K562 (cell line): ENCODE data around the gene ZMYM4. TPM values are rescaled to one million over a fixed set of nuclear protein-coding genes. Genes with fewer than 3 reads are reported as not detected.

Experiments
- ATAC-seq: fragments of 200-7000 bp; cut with Tn5 transposase; 3 replicates; pipeline ENCODE4 v1.9.1; 2020; ENCODE audit warnings: moderate library complexity
- BruUV-seq: library from RNA; stranded (reverse); fragments of 400-500 nt; replicated peaks from 2 replicates; lab custom pipeline; 2021; lab: Mats Ljungman, UMichigan
- CTCF ChIA-PET: fragments of 300-600 bp; formaldehyde crosslinking; extraction: SDS; loops from one replicate; lab custom pipeline; 2021; ENCODE audit warnings: low intra/inter-chr PET ratio; lab: Yijun Ruan, JAX
- POLR2A ChIA-PET: fragments of 300-600, 350-650 bp; sonication (Branson Sonifier 250); formaldehyde crosslinking; extraction: SDS; loops from one replicate; lab custom pipeline; 2021; ENCODE audit warnings: antibody characterized with exemption, inconsistent platforms; lab: Yijun Ruan, JAX
- DNase-seq, 4 experiments: peaks; one replicate each; pipeline versions ENCODE4 v3.0.0 to v3.0.0-alpha.2; 2011 to 2018; ENCODE audit warnings: low spot score in 3 of 4, mixed read lengths in 3 of 4; ENCODE audit errors: extremely low read depth in 1 of 4
- FAIRE-seq: peaks from 2 replicates; lab custom pipeline; 2011; peaks lifted over from hg19 to GRCh38; lab: Jason Lieb, UNC
- H2AFZ ChIP-seq: 2 replicates; pipeline ENCODE4 v1.6.0; 2011; ENCODE audit warnings: low read depth, low read length, control low read depth, inconsistent platforms
- H3K27ac ChIP-seq: fragments of 200-600 bp; 3 replicates; pipeline ENCODE4 v1.8.0; 2011; ENCODE audit warnings: low read depth, mild to moderate bottlenecking, control low read depth, inconsistent platforms, low read length, moderate library complexity, mixed read lengths; ENCODE audit errors: extremely low read depth
- H3K27me3 ChIP-seq, 2 experiments: fragments of 300-600 bp in 1 of 2; 2 replicates in 1 of 2; 3 replicates in 1 of 2; pipeline versions ENCODE4 v1.6.0 to v1.8.0; 2011; ENCODE audit warnings: inconsistent platforms in 2 of 2, low read length in 2 of 2, mild to moderate bottlenecking in 1 of 2, mixed read lengths in 1 of 2, moderate library complexity in 1 of 2; ENCODE audit not compliant: control insufficient read depth in 2 of 2, insufficient read depth in 2 of 2
- H3K36me3 ChIP-seq: fragments of 300-600 bp; 3 replicates; pipeline ENCODE4 v1.8.0; 2011; ENCODE audit warnings: mild to moderate bottlenecking, low read length, inconsistent platforms; ENCODE audit not compliant: control insufficient read depth, insufficient read depth
- H3K4me1 ChIP-seq, 2 experiments: fragments of 200-600 bp in 1 of 2; replicated peaks in 1 of 2; 2 replicates in 1 of 2; 3 replicates in 1 of 2; pipeline versions ENCODE4 v1.5.1 to v1.8.0; 2011; ENCODE audit warnings: inconsistent platforms in 2 of 2, low read length in 2 of 2, mild to moderate bottlenecking in 1 of 2, mixed read lengths in 1 of 2, moderate library complexity in 1 of 2; ENCODE audit not compliant: control insufficient read depth in 2 of 2, insufficient read depth in 2 of 2
- H3K4me2 ChIP-seq: 2 replicates; pipeline ENCODE4 v1.6.1; 2011; ENCODE audit warnings: low read length, control low read depth, inconsistent platforms, mixed read lengths; ENCODE audit not compliant: insufficient read depth
- H3K4me3 ChIP-seq: fragments of 200-600 bp; sonication (generic), shearing (Covaris generic); 2 replicates; pipeline ENCODE4 v1.5.1; 2016; ENCODE audit warnings: control low read depth, inconsistent platforms
- H3K79me2 ChIP-seq: fragments of 200-600 bp; 3 replicates; pipeline ENCODE4 v1.8.0; 2011; ENCODE audit warnings: low read length, inconsistent platforms; ENCODE audit not compliant: control insufficient read depth, insufficient read depth
- H3K9ac ChIP-seq, 2 experiments: 2 replicates each; pipeline versions ENCODE4 v1.6.0 to v1.6.1; 2011; ENCODE audit warnings: low read depth in 2 of 2, low read length in 2 of 2, control low read depth in 1 of 2, inconsistent platforms in 1 of 2, mild to moderate bottlenecking in 1 of 2, mixed read lengths in 1 of 2; ENCODE audit not compliant: insufficient read depth in 1 of 2
- H3K9me1 ChIP-seq: one replicate; pipeline ENCODE4 v1.6.0; 2011; ENCODE audit warnings: inconsistent platforms, mild to moderate bottlenecking, low read length, moderate library complexity; ENCODE audit not compliant: control insufficient read depth, insufficient read depth
- H3K9me3 ChIP-seq: replicated peaks from 2 replicates; pipeline ENCODE4 v1.5.1; 2011; ENCODE audit warnings: low read depth, low read length, inconsistent platforms; ENCODE audit not compliant: control insufficient read depth, insufficient read depth
- H4K20me1 ChIP-seq: replicated peaks from 2 replicates; pipeline ENCODE4 v1.6.1; 2011; ENCODE audit warnings: low read length, inconsistent platforms, mixed read lengths; ENCODE audit not compliant: control insufficient read depth, insufficient read depth
- GABPB1 ChIP-seq: sonication (generic); formaldehyde crosslinking; IDR thresholded peaks from 2 replicates; pipeline ENCODE4 v1.8.0; 2022; ENCODE audit warnings: mild to moderate bottlenecking, missing genetic modification reagents
- MCM3 ChIP-seq: fragments of 450-650 bp; IDR thresholded peaks from 2 replicates; pipeline ENCODE4 v1.6.1; 2016
- NONO ChIP-seq, 2 experiments: fragments of 200-400 bp in 1 of 2; fragments of 450-650 bp in 1 of 2; formaldehyde crosslinking in 1 of 2; IDR thresholded peaks; 2 replicates each; pipeline ENCODE4 v1.6.1; 2017; ENCODE audit warnings: low read depth in 2 of 2, mild to moderate bottlenecking in 2 of 2, moderate library complexity in 2 of 2, low read length in 1 of 2
- NR3C1 ChIP-seq: sonication (generic); formaldehyde crosslinking; IDR thresholded peaks from 2 replicates; pipeline ENCODE4 v1.8.1; 2022; ENCODE audit warnings: missing genetic modification reagents
- SMARCE1 ChIP-seq: fragments of 450-650 bp; IDR thresholded peaks from 2 replicates; pipeline ENCODE4 v1.7.1; 2016; ENCODE audit warnings: mild to moderate bottlenecking
- U2AF1 ChIP-seq: fragments of 200-400 bp; formaldehyde crosslinking; optimal IDR thresholded peaks from 2 replicates; pipeline ENCODE3; 2017; ENCODE audit warnings: mild to moderate bottlenecking, low read depth, low read length, moderate library complexity
- ZNF561 ChIP-seq: fragments of 450-650 bp; formaldehyde crosslinking; conservative IDR thresholded peaks from 2 replicates; pipeline ENCODE4 v1.4.0; 2020; ENCODE audit warnings: mild to moderate bottlenecking, moderate library complexity
- WGBS: fragments of 100-300 bp; shearing (Covaris generic); methylation state at CpG from one replicate; pipeline ENCODE4 v1.1.6; 2016; ENCODE audit warnings: low coverage, mixed read lengths; ENCODE audit not compliant: insufficient coverage; ENCODE audit errors: missing lambda C conversion rate; 5-methylcytosine and 5-hydroxymethylcytosine counted together
- in situ Hi-C: fragments of 300-500 bp; cut with MboI; formaldehyde crosslinking; loops from 4 replicates; pipeline ENCODE4 v1.15.0; 2018; ENCODE audit warnings: inconsistent platforms, mixed read lengths
- intact Hi-C: fragments of 100-400 bp; cut with micrococcal nuclease; formaldehyde crosslinking; loops from 2 replicates; pipeline ENCODE4 v1.14.2; 2022
- polyA plus RNA-seq, 8 experiments: library from polyadenylated mRNA; depleted of rRNA in 4 of 8; stranded (reverse) in 5 of 8; unstranded in 3 of 8; fragments of >200 nt; fragmentation: Nextera tagmentation in 2 of 8; fragmentation: Illumina TruSeq in 1 of 8; extraction: Ambion mirVana in 2 of 8; extraction: Trizol in 1 of 8; gene quantifications; 2 replicates each; pipeline versions ENCODE4 v1.2.1 to v1.2.3, GENCODE V29; 2011 to 2014; ENCODE audit warnings: inconsistent platforms in 1 of 8, missing spikeins in 1 of 8
- total RNA-seq, 7 experiments: library from RNA; depleted of rRNA in 6 of 7; stranded (reverse); fragments of >200 nt in 6 of 7; fragmentation: Illumina TruSeq in 2 of 7; extraction: Trizol in 2 of 7; gene quantifications; 2 replicates each; pipeline versions ENCODE4 v1.2.1 to v1.2.3, GENCODE V29; 2011 to 2021; ENCODE audit warnings: low replicate concordance in 1 of 7
- TF ChIP-seq, protein P1 (sequence below): fragments of 450-650 bp; IDR thresholded peaks from 2 replicates; pipeline ENCODE4 v1.7.0; 2016; ENCODE audit warnings: borderline replicate concordance
- TF ChIP-seq, protein P2 (sequence below), 2 experiments: fragments of 450-650 bp; IDR thresholded peaks; 2 replicates each; pipeline ENCODE4 v1.6.1; 2018; ENCODE audit warnings: mild to moderate bottlenecking in 2 of 2, low read depth in 1 of 2; ENCODE audit not compliant: partially characterized antibody in 2 of 2
- TF ChIP-seq, protein P3 (sequence below): IDR thresholded peaks from 2 replicates; pipeline ENCODE4 v1.6.1; 2016; ENCODE audit warnings: missing genetic modification characterization, missing compliant biosample characterization

Gene ZMYM4
- total and polyA plus RNA-seq, 9 of the 15 experiments (the other 6 are each of a cell fraction or from before 2014, with no cell fraction given), result 15.2 to 77.2 (median 63.3) TPM

DNA sequence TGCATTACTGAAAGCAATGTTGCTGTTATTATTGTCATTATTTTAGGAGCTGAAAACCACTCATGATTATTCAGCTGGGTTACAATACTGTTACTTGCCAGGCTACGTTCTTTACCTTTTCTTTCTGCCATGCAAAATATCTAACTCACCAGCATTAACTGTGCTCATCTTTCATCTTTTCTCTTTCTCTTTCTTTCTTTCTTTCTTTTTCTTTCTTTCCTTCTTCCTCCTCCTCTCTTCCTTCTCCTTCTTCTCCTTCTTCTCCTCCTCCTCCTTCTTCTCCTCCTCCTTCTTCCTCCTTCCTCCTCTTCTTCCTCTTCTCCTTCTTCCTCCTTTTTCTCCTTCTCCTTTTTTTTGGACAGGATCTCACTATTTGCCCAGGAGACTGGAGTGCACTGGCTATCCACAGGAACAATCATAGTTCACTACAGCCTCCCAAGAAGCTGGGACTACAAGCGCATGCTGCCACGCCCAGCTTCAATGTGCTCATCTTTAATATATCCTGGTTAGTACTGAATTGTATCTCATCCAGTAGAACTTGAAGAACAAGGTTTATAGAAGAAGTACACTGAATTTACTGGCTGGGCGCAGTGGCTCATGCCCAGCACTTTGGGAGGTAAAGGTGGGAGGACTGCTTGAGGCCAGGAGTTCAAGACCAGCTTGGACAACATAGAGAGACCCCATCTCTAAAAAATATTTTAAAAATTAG, 6.9 kb upstream of the ZMYM4 start:
- no peaks in the 10 kb centered on the region for H4K20me1 ChIP-seq
- no peaks in the 10 kb centered on the region for H3K27me3 ChIP-seq
- POLR2A ChIA-PET, result no interaction called here
- FAIRE-seq, result no peak
- no peaks in the 10 kb centered on the region for H3K9me3 ChIP-seq
- H3K27ac ChIP-seq, result no peak overlapping the region
- peaks cover 3 to 21% of the 10 kb centered on the region in 2 experiments; a peak in 3 of 5 replicates for H3K4me1 ChIP-seq
- no peak overlapping the region for H3K9ac ChIP-seq
- intact Hi-C loops (no loop called here), in situ Hi-C loops (no loop called here)
- no peak overlapping the region for H2AFZ ChIP-seq
- DNase-seq, result no peak
- BruUV-seq, result no TSS peak
- no peaks in the 10 kb centered on the region for H3K79me2 ChIP-seq
- no peak overlapping the region for H3K4me2 ChIP-seq
- no peak for ATAC-seq
- TF ChIP-seq MCM3 (0 out of 2 replicates have a peak, but pooled peaks have one; percentile 25), U2AF1 (no peak), ZNF561 (CRISPR knock-in tag) (no peak), GABPB1 (no peak), NR3C1 (no peak), SMARCE1 (no peak), NONO (IDR thresholded peaks at IDR 0.05; ENCODE audit: low read depth in 2 of 2, low read length in 1 of 2) (no peak)
- TF ChIP-seq, protein P1, sequence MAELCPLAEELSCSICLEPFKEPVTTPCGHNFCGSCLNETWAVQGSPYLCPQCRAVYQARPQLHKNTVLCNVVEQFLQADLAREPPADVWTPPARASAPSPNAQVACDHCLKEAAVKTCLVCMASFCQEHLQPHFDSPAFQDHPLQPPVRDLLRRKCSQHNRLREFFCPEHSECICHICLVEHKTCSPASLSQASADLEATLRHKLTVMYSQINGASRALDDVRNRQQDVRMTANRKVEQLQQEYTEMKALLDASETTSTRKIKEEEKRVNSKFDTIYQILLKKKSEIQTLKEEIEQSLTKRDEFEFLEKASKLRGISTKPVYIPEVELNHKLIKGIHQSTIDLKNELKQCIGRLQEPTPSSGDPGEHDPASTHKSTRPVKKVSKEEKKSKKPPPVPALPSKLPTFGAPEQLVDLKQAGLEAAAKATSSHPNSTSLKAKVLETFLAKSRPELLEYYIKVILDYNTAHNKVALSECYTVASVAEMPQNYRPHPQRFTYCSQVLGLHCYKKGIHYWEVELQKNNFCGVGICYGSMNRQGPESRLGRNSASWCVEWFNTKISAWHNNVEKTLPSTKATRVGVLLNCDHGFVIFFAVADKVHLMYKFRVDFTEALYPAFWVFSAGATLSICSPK, result no peak
- TF ChIP-seq, protein P2, sequence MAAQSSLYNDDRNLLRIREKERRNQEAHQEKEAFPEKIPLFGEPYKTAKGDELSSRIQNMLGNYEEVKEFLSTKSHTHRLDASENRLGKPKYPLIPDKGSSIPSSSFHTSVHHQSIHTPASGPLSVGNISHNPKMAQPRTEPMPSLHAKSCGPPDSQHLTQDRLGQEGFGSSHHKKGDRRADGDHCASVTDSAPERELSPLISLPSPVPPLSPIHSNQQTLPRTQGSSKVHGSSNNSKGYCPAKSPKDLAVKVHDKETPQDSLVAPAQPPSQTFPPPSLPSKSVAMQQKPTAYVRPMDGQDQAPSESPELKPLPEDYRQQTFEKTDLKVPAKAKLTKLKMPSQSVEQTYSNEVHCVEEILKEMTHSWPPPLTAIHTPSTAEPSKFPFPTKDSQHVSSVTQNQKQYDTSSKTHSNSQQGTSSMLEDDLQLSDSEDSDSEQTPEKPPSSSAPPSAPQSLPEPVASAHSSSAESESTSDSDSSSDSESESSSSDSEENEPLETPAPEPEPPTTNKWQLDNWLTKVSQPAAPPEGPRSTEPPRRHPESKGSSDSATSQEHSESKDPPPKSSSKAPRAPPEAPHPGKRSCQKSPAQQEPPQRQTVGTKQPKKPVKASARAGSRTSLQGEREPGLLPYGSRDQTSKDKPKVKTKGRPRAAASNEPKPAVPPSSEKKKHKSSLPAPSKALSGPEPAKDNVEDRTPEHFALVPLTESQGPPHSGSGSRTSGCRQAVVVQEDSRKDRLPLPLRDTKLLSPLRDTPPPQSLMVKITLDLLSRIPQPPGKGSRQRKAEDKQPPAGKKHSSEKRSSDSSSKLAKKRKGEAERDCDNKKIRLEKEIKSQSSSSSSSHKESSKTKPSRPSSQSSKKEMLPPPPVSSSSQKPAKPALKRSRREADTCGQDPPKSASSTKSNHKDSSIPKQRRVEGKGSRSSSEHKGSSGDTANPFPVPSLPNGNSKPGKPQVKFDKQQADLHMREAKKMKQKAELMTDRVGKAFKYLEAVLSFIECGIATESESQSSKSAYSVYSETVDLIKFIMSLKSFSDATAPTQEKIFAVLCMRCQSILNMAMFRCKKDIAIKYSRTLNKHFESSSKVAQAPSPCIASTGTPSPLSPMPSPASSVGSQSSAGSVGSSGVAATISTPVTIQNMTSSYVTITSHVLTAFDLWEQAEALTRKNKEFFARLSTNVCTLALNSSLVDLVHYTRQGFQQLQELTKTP (IDR thresholded peaks at IDR 0.05; ENCODE audit: low read depth in 1 of 2, partially characterized antibody in 2 of 2), result peak in 1 of 2 experiments; percentile 30
- TF ChIP-seq, protein P3, sequence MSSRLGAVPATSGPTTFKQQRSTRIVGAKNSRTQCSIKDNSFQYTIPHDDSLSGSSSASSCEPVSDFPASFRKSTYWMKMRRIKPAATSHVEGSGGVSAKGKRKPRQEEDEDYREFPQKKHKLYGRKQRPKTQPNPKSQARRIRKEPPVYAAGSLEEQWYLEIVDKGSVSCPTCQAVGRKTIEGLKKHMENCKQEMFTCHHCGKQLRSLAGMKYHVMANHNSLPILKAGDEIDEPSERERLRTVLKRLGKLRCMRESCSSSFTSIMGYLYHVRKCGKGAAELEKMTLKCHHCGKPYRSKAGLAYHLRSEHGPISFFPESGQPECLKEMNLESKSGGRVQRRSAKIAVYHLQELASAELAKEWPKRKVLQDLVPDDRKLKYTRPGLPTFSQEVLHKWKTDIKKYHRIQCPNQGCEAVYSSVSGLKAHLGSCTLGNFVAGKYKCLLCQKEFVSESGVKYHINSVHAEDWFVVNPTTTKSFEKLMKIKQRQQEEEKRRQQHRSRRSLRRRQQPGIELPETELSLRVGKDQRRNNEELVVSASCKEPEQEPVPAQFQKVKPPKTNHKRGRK (tag), result peak; percentile 88
- H3K9me1 ChIP-seq, result no peaks in the 10 kb centered on the region
- CTCF ChIA-PET, result no interaction called here
- no peak overlapping the region for H3K4me3 ChIP-seq
- 65% methylated on average over 4 of the region's 4 CpGs for WGBS
- no peaks in the 10 kb centered on the region for H3K36me3 ChIP-seq
